ENCODE data around the gene MAN2A2.

- TF ChIP-seq CTCF (IDR thresholded peaks at IDR 0.05), result no peak
- no peak for TF ChIP-seq POLR2A (IDR thresholded peaks at IDR 0.05)
- TF ChIP-seq EP300 (IDR thresholded peaks at IDR 0.05; ENCODE audit: low read depth), result no peak
Measured at GRCh38 chr15:90873488-90873997, 29.6 kb upstream of the MAN2A2 start.
